ENCODE results near the gene MYPN.
"Not testable (repeated sequence)": the region's sequence is repeated elsewhere in the genome, so short reads cannot be mapped to it uniquely, and the experiment has no call there.

Gene MYPN

GRCh38 chr10:68132391-68132790 is 23.1 kb downstream of the MYPN start:
- DNase-seq = no peak

- no peak for DNase-seq
Measured at GRCh38 chr10:68133523-68133922, 24.2 kb downstream of the MYPN start.

GRCh38 chr10:68135362-68135761 is 26.1 kb downstream of the MYPN start:
- no peak for DNase-seq

- peak in 1 of 56 donors; percentile 2 for DNase-seq
Measured at GRCh38 chr10:68135922-68136792, 26.9 kb downstream of the MYPN start.

- DNase-seq = no peak
Measured at GRCh38 chr10:68137171-68137570, 27.9 kb downstream of the MYPN start.

GRCh38 chr10:68138526-68138925 is 29.2 kb downstream of the MYPN start:
- no peak for DNase-seq

GRCh38 chr10:68139448-68140272 is 30.4 kb downstream of the MYPN start:
- no peak for DNase-seq

GRCh38 chr10:68142761-68143160 is 33.5 kb downstream of the MYPN start:
- DNase-seq = no peak

- DNase-seq = no peak
Measured at GRCh38 chr10:68144709-68145108, 35.4 kb downstream of the MYPN start.

- DNase-seq = no peak
Measured at GRCh38 chr10:68145705-68146104, 36.4 kb downstream of the MYPN start.

- no peak for DNase-seq
Measured at GRCh38 chr10:68146133-68146532, 36.8 kb downstream of the MYPN start.

- DNase-seq = no peak
Measured at GRCh38 chr10:68151453-68151852, 42.2 kb downstream of the MYPN start.

- DNase-seq = peak in 14 of 56 donors; percentile 1 to 82 (median 10)
Measured at GRCh38 chr10:68153473-68154210, 44.4 kb downstream of the MYPN start.

GRCh38 chr10:68154211-68154497 is 44.9 kb downstream of the MYPN start:
- peak in 23 of 56 donors; percentile 1 to 45 (median 8) for DNase-seq

GRCh38 chr10:68155615-68156210 is 46.4 kb downstream of the MYPN start:
- no peak for DNase-seq

- peak in 36 of 56 donors; percentile 0 to 77 (median 20) for DNase-seq
Measured at GRCh38 chr10:68156373-68157185, 47.3 kb downstream of the MYPN start.

- DNase-seq = not testable (repeated sequence)
Measured at GRCh38 chr10:68157522-68157921, 48.2 kb downstream of the MYPN start.

GRCh38 chr10:68158031-68158430 is 48.7 kb downstream of the MYPN start:
- no peak for DNase-seq

- no peak for DNase-seq
Measured at GRCh38 chr10:68163735-68164134, 54.4 kb downstream of the MYPN start.

GRCh38 chr10:68165643-68166042 is 56.4 kb downstream of the MYPN start:
- no peak for DNase-seq
